Skeletal muscle satellite cell (primary cell): ENCODE data around the gene ANKLE1.
A peak's percentile ranks its signal among the peaks of the same experiment; 100 is the strongest.

Experiments used
- H3K27me3 ChIP-seq: 2 replicates; pipeline ENCODE4 v1.7.0; 2013; ENCODE audit warnings: low read length; ENCODE audit not compliant: control insufficient read depth, insufficient read depth
- H3K36me3 ChIP-seq: 2 replicates; pipeline ENCODE4 v1.7.0; 2013; ENCODE audit warnings: mild to moderate bottlenecking, control low read depth, low read length; ENCODE audit not compliant: insufficient read depth
- H3K4me1 ChIP-seq: 2 replicates; pipeline ENCODE4 v1.7.0; 2013; ENCODE audit warnings: low read length; ENCODE audit not compliant: control insufficient read depth, insufficient read depth
- H3K4me2 ChIP-seq: 2 replicates; pipeline ENCODE4 v1.7.0; 2013; ENCODE audit warnings: mild to moderate bottlenecking, low read length
- H3K4me3 ChIP-seq: 2 replicates; pipeline ENCODE4 v1.7.0; 2013; ENCODE audit warnings: low read length
- H3K9ac ChIP-seq: 2 replicates; pipeline ENCODE4 v1.7.0; 2013; ENCODE audit warnings: mild to moderate bottlenecking, low read depth, low read length, moderate library complexity
- H3K9me3 ChIP-seq: replicated peaks from 2 replicates; pipeline ENCODE4 v1.7.0; 2013; ENCODE audit warnings: mild to moderate bottlenecking, control low read depth, low read length

Gene ANKLE1

GRCh38 chr19:17242431-17243208, 39.1 kb upstream of the ANKLE1 start:
- Histone ChIP-seq H3K36me3 (peaks cover 21% of the 10 kb centered on the region), H3K4me2 (peak overlapping the region; percentile 91), H3K9me3 (no peaks in the 10 kb centered on the region), H3K27me3 (no peaks in the 10 kb centered on the region), H3K4me1 (peaks cover 35% of the 10 kb centered on the region), H3K9ac (no peak overlapping the region), H3K4me3 (peak overlapping the region; percentile 96)

- H3K36me3 ChIP-seq = peaks cover 14% of the 10 kb centered on the region
- H3K4me2 ChIP-seq = peak overlapping the region; percentile 91
- peak overlapping the region; percentile 96 for H3K4me3 ChIP-seq
- H3K9me3 ChIP-seq = no peaks in the 10 kb centered on the region
- peaks cover 35% of the 10 kb centered on the region for H3K4me1 ChIP-seq
- no peaks in the 10 kb centered on the region for H3K27me3 ChIP-seq
- peak overlapping the region; percentile 75 for H3K9ac ChIP-seq
These were observed 38.4 kb upstream of the ANKLE1 start for GRCh38 chr19:17243211-17243829.

GRCh38 chr19:17243830-17244617, 37.7 kb upstream of the ANKLE1 start:
- H3K36me3 ChIP-seq = peaks cover 10% of the 10 kb centered on the region
- H3K9me3 ChIP-seq = no peaks in the 10 kb centered on the region
- peaks cover 42% of the 10 kb centered on the region for H3K4me1 ChIP-seq
- peak overlapping the region; percentile 75 for H3K9ac ChIP-seq
- peak overlapping the region; percentile 91 for H3K4me2 ChIP-seq
- H3K27me3 ChIP-seq = no peaks in the 10 kb centered on the region
- H3K4me3 ChIP-seq = peak overlapping the region; percentile 96

- H3K9ac ChIP-seq = peak overlapping the region; percentile 75
- no peaks in the 10 kb centered on the region for H3K27me3 ChIP-seq
- H3K9me3 ChIP-seq = no peaks in the 10 kb centered on the region
- H3K4me2 ChIP-seq = peak overlapping the region; percentile 91
- H3K4me1 ChIP-seq = peaks cover 48% of the 10 kb centered on the region
- peaks cover 9% of the 10 kb centered on the region for H3K36me3 ChIP-seq
- peak overlapping the region; percentile 96 for H3K4me3 ChIP-seq
These were observed 36.8 kb upstream of the ANKLE1 start for GRCh38 chr19:17244618-17245534.

- H3K4me3 ChIP-seq = peak within 1 kb of the TSS; percentile 96
- no peaks in the 10 kb centered on the region for H3K27me3 ChIP-seq
- peak within 1 kb of the TSS; percentile 91 for H3K4me2 ChIP-seq
- H3K9ac ChIP-seq = peak within 1 kb of the TSS; percentile 75
- peaks cover 2% of the 10 kb centered on the region for H3K36me3 ChIP-seq
- no peaks in the 10 kb centered on the region for H3K9me3 ChIP-seq
- H3K4me1 ChIP-seq = peaks cover 48% of the 10 kb centered on the region
These were observed 36.1 kb upstream of the ANKLE1 start, which contains the start of gene NR2F6 for GRCh38 chr19:17245535-17245984. Gene NR2F6 (minus strand): TSS chr19:17245919. CDS start chr19:17245220, 699 bp downstream.

- H3K4me3 ChIP-seq = peak overlapping the region; percentile 65
- no peaks in the 10 kb centered on the region for H3K9me3 ChIP-seq
- no peaks in the 10 kb centered on the region for H3K27me3 ChIP-seq
- H3K4me2 ChIP-seq = peak overlapping the region; percentile 78
- H3K36me3 ChIP-seq = no peaks in the 10 kb centered on the region
- H3K4me1 ChIP-seq = peaks cover 42% of the 10 kb centered on the region
- H3K9ac ChIP-seq = peak overlapping the region; percentile 73
These were observed 34.8 kb upstream of the ANKLE1 start for GRCh38 chr19:17246681-17247425.

- no peak overlapping the region for H3K9ac ChIP-seq
- H3K9me3 ChIP-seq = no peaks in the 10 kb centered on the region
- H3K27me3 ChIP-seq = no peaks in the 10 kb centered on the region
These were observed 33.5 kb upstream of the ANKLE1 start for GRCh38 chr19:17248011-17248776.

GRCh38 chr19:17249887-17250548, 31.7 kb upstream of the ANKLE1 start:
- Histone ChIP-seq H3K27me3 (peaks cover 4% of the 10 kb centered on the region), H3K9ac (no peak overlapping the region), H3K4me2 (no peak overlapping the region), H3K4me3 (no peak overlapping the region), H3K4me1 (peaks cover 27% of the 10 kb centered on the region), H3K9me3 (no peaks in the 10 kb centered on the region), H3K36me3 (no peaks in the 10 kb centered on the region)

More at GRCh38 chr19:17248011-17248776, 33.5 kb upstream of the ANKLE1 start:
- Histone ChIP-seq H3K4me2 (no peak overlapping the region), H3K4me1 (peaks cover 31% of the 10 kb centered on the region), H3K4me3 (no peak overlapping the region), H3K36me3 (no peaks in the 10 kb centered on the region)

GRCh38 chr19:17254636-17255035, 27.1 kb upstream of the ANKLE1 start:
- H3K36me3 ChIP-seq = no peaks in the 10 kb centered on the region
- H3K4me2 ChIP-seq = no peak overlapping the region
- peaks cover 4% of the 10 kb centered on the region for H3K27me3 ChIP-seq
- H3K4me1 ChIP-seq = peaks cover 6% of the 10 kb centered on the region
- H3K9me3 ChIP-seq = peaks cover 6% of the 10 kb centered on the region
- H3K9ac ChIP-seq = no peak overlapping the region
- H3K4me3 ChIP-seq = no peak overlapping the region
